Fibroblast of mammary gland (primary cell): ENCODE results near the gene TENM4.
A peak's percentile ranks its signal among the peaks of the same experiment; 100 is the strongest.

Source experiments
- DNase-seq: peaks from one replicate; pipeline ENCODE4 v3.0.0-alpha.2; 2010; ENCODE audit warnings: low read depth
- H3K4me3 ChIP-seq: 2 replicates; pipeline ENCODE4 v1.5.1; 2011; ENCODE audit warnings: low read depth, mild to moderate bottlenecking, low read length, moderate library complexity; ENCODE audit not compliant: control insufficient read depth
- TF ChIP-seq, protein P1 (sequence below): conservative IDR thresholded peaks from 2 replicates; pipeline ENCODE4 v1.5.1; 2011; ENCODE audit warnings: low read depth, low read length, inconsistent platforms; ENCODE audit not compliant: control insufficient read depth, insufficient read depth

Gene TENM4

DNA sequence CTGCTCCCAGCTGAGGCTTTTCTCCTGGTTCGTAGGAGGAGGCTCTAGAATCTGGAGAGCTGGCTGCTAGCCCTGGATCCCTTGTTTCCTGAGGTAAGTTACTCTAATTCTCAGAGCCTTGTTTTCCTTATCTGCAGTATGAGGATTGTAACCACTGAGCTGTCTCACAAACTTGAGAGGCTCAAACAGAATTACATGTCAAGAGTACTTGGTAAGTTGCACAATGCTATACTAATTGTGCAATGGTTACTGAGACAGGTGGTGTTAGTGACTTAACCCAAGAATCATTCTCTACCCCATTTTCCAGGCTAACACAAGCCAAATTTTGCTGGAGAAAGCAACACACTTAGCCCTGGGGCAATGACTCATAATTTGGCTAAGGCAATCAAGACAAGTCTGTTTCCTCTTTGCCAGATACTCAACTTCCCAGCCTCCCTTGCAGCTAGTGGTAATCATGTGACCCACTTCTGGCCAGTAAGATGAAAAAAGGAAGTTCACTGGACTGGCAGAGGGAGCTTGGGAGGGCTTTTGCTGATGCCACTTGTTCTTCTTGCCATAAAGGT, 348.0 kb downstream of the TENM4 start:
- no peak overlapping the region for H3K4me3 ChIP-seq
- TF ChIP-seq, protein P1, sequence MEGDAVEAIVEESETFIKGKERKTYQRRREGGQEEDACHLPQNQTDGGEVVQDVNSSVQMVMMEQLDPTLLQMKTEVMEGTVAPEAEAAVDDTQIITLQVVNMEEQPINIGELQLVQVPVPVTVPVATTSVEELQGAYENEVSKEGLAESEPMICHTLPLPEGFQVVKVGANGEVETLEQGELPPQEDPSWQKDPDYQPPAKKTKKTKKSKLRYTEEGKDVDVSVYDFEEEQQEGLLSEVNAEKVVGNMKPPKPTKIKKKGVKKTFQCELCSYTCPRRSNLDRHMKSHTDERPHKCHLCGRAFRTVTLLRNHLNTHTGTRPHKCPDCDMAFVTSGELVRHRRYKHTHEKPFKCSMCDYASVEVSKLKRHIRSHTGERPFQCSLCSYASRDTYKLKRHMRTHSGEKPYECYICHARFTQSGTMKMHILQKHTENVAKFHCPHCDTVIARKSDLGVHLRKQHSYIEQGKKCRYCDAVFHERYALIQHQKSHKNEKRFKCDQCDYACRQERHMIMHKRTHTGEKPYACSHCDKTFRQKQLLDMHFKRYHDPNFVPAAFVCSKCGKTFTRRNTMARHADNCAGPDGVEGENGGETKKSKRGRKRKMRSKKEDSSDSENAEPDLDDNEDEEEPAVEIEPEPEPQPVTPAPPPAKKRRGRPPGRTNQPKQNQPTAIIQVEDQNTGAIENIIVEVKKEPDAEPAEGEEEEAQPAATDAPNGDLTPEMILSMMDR: no peak
- DNase-seq: peak; percentile 100

DNA sequence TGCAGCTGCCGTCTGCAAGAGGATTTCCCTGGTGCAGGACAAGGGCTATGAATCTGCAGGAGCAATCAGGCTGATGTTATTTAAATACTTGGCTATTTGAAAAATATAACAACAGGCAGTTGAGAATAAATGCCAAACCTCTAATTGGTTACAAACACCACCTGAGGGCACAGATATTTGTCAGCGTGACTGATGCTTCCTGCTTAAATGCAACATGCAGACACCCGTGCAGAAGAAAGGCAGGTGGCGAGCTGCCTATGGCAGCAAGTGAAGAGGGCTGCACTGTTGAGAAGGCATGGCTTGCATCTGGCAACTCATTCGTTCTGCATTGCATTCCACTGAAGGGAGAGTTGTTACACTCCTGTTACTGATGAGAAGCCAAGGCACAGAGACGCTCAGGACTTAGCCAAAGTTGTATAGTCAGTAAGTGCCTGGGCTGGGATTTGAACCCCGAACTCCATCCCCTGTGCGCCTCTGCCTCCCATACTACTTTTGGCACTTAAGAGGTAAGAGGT, 350.6 kb downstream of the TENM4 start:
- TF ChIP-seq, protein P1: no peak
- DNase-seq: no peak
- no peak overlapping the region for H3K4me3 ChIP-seq

DNA sequence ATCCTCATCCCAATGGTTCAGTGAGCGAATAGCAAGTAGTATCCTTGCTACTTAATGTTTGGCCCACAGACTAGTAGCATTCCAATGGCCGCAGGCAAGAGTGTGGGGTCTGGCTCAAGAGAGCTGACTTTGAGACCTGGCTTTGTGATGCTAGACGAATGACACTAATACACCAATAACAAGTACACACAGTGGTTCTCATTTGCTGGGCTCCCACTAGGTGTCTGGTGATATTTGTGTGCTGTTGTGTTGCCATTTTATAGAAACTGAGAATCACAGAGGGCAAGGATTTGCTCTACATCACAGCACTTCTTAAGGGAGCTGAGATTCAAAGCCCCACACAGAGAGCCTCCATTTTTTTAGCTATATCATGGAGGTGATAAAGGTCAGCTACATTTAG, 351.2 kb downstream of the TENM4 start:
- DNase-seq: no peak
- H3K4me3 ChIP-seq: no peak overlapping the region
- TF ChIP-seq, protein P1: no peak

DNA sequence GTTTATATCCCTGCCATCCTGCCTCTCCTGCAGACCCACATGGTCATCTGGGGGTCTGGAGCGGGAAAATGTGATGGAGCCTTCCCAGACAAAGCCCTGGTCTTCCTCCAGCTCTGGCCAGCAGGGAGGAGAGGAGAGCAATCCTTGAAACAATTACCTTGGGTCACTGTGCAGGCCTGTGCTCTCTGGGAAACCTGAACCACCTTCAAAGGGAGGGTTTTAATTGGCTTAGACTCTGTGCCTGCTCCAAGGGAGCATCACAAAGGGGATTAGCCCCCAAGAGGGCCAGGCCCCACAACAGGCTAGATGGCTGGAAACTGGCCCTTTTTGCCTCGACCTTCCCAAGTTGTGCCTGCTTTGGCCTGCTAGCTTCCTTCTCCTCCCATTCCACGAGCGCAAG, 351.9 kb downstream of the TENM4 start:
- TF ChIP-seq, protein P1: no peak
- no peak overlapping the region for H3K4me3 ChIP-seq
- DNase-seq: no peak

DNA sequence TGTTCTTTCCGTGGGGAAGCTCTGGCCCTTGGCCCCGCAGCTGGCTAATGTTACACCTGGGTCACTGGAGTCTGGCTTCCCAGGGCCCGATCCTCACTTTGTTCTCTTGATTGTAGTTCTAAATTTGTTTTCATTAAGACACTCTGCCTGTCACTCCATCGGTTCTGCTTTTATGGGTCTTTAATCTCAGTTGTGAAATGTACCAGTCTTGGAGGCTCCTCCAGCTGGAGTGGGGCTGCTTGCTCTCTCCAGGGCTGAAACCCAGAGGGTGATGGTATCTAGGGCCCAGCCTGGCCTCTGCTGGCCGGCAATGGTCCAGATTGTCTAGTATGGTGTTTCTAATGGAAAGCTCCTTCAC, 352.9 kb downstream of the TENM4 start:
- DNase-seq: no peak
- no peak overlapping the region for H3K4me3 ChIP-seq
- TF ChIP-seq, protein P1: no peak

GRCh38 chr11:79087238-79087960, 353.4 kb downstream of the TENM4 start:
- no peak overlapping the region for H3K4me3 ChIP-seq
- peak; percentile 66 for DNase-seq
- TF ChIP-seq, protein P1: no peak
